Cardiac fibroblast (primary cell): ENCODE results near the gene CENPH.
"Not testable (repeated sequence)": the region's sequence is repeated elsewhere in the genome, so short reads cannot be mapped to it uniquely, and the experiment has no call there.

ENCODE experiments used
- DNase-seq, 2 donors: peaks; one replicate each; pipeline versions ENCODE4 v3.0.0 to v3.0.0-alpha.2; 2010; ENCODE audit warnings: low read depth in 2 of 2
- H3K4me3 ChIP-seq, 2 donors: replicated peaks in 1 of 2; 1 replicate in 1 of 2; 2 replicates in 1 of 2; pipeline ENCODE4 v1.5.1; 2011; ENCODE audit warnings: low read depth in 2 of 2, low read length in 2 of 2, mild to moderate bottlenecking in 2 of 2, moderate library complexity in 1 of 2
- TF ChIP-seq, protein P1 (sequence below): IDR thresholded peaks from one replicate; pipeline ENCODE4 v1.5.1; 2011; ENCODE audit warnings: low read depth, mild to moderate bottlenecking, low read length, inconsistent platforms

CENPH gene

DNA sequence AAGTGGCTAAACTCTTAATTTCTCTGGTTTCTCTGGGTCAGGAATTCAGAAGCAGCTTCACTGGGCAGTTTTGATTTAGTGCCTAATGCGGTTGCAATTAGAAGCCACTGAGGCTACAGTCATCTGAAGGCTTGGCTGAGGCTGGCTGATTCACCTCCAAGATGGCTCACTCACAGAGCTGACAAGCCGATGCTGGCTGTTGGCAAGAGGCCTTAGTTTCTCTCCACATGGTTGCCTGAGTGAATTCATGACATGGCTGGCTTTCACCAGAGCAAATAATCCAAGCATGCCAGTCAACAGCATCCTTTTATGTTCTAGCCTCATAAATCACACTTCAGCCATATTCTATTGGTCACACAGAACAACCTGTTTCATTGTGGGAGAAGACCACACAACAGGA lies 42.5 kb downstream of the CENPH start:
- no peak for DNase-seq
- TF ChIP-seq, protein P1, sequence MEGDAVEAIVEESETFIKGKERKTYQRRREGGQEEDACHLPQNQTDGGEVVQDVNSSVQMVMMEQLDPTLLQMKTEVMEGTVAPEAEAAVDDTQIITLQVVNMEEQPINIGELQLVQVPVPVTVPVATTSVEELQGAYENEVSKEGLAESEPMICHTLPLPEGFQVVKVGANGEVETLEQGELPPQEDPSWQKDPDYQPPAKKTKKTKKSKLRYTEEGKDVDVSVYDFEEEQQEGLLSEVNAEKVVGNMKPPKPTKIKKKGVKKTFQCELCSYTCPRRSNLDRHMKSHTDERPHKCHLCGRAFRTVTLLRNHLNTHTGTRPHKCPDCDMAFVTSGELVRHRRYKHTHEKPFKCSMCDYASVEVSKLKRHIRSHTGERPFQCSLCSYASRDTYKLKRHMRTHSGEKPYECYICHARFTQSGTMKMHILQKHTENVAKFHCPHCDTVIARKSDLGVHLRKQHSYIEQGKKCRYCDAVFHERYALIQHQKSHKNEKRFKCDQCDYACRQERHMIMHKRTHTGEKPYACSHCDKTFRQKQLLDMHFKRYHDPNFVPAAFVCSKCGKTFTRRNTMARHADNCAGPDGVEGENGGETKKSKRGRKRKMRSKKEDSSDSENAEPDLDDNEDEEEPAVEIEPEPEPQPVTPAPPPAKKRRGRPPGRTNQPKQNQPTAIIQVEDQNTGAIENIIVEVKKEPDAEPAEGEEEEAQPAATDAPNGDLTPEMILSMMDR, result no peak
- no peak overlapping the region for H3K4me3 ChIP-seq

DNA sequence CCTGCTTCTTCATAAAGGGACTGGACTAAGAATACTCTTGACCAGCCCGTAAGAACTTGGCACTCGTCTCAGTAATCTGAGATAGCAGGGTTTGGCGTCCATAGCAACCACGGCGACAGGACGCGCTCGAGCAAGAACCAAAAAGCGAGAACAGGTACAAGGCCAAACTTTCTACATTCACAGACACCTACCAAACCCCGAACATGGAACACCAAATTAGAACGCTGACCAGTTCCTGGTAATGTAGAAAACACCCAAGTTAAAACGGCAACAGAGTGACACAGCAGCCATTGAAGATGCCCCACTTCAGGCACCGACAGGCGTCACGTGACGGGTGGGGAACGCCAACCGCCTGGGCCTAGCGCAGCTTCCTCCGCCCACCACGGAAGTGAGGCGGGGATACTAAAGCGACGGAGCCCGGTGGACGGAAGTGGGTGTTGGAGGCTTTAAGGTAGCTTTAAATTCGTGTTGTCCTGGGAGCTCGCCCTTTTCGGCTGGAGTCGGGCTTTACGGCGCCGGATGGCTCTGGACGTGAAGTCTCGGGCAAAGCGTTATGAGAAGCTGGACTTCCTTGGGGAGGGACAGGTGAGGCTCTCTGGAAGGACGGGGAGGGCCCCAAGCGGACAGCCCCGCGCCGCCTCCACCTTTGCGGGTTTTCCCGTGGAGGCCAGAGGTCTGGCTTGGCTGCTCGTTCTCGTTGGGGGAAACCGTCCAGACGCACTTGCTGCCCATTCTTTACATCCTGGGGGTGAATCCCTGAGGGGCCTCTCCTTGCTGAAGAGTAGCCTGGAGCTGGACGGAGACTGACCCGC lies 45.3 kb downstream of the CENPH start, which contains the start of gene CDK7:
Gene CDK7, plus strand, starts transcription at position 430 of the 812 bp plus-strand sequence. Its CDS starts 90 bp downstream, at position 520.
- TF ChIP-seq, protein P1, result no peak
- DNase-seq, result peak; percentile 91 to 93
- H3K4me3 ChIP-seq, result peak within 1 kb of the TSS; percentile 75 to 93

DNA sequence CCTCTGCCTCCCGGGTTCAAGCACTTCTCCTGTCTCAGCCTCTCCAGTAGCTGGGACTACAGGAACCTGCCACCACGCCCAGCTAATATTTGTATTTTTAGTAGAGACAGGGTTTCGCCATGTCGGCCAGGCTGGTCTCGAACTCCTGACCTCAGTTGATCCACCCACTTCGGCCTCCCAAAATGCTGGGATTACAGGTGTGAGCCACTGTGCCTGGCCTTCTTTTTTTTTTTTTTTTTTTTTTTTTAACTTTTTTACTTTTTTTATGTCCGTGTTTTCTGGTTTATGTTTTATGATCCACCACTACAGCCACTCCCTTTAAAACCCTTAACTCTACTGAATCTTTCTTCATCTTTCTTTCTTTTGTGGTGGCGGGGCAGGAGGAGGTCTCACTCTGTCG lies 47.4 kb downstream of the CENPH start:
- not testable (repeated sequence) for DNase-seq, H3K4me3 ChIP-seq

DNA sequence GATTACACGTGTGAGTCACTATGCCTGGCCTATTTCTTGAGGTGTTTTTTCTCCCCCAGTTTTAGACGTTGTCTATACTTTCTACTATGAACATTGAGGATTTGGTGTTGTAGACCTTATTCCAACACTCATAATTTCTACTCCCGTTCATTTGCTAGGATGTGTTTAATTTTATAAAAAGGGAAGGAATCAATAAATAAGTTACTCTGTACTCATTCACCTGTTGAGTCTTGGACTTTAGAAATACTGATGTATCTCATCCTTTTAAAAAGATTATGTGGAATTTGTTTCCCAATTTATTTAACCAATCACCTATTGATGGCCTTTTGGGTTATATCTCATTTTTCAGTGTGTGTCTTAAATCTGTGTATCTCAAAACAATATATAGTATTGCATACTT lies 48.5 kb downstream of the CENPH start:
- TF ChIP-seq, protein P1, result no peak

DNA sequence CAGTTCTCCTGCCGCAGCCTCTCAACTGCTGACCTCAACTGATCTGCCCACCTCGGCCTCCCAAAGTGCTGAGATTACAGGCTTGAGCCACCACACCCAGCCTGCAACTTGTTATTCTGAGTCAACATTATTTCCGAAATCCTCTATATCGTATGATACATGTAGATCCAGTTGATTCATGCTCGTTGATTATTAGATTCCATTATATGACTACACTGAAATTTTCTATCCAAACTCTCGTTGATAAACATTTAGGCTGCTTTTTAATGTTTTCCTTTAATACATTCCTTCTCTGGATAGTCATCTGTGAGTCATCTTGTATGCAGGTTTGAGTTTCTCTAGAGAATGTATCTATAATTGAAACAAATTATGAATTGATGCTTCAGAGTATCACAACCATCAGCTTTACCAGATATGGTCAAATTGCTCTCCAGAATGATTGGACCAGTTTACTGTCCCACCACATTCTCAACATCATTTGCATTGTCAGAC lies 49.4 kb downstream of the CENPH start:
- H3K4me3 ChIP-seq, result no peak overlapping the region
- peak; percentile 26 to 88 for DNase-seq
- TF ChIP-seq, protein P1, result no peak

More for the DNA sequence above, 48.5 kb downstream of the CENPH start:
- H3K4me3 ChIP-seq, result no peak overlapping the region
- DNase-seq, result no peak

DNA sequence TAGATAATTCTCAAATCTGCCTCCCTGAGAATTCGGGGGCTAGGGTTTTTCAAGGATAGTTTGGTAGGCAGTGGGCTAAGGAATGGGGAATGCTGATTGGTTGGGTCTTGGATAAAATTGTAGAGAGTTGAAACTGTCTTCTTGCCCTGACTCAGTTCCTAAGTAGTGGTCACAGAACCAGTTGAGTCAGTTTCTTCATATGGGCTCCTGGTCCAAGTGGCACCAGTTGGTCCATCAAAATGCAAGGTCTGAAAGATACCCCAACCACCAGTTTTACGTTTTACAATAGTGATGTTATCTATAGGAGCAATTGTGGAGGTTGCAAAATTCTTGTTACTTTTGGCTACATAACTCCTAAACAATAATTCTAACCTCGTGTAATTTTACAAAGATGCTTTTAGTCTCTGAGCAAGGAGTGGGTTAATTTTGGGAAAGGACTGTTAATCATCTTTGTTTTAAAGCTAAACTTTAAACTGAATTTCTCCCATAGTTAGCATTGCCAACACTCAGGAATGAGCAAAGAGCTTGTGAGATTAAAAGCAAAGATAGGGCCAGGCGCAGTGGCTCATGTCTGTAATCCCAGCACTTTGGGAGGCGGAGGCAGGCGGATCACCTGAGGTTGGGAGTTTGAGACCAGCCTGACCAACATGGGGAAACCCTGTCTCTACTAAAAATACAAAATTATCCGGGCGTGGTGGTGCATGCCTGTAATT lies 53.0 kb downstream of the CENPH start:
- no peak overlapping the region for H3K4me3 ChIP-seq
- DNase-seq, result no peak
- TF ChIP-seq, protein P1, result no peak

DNA sequence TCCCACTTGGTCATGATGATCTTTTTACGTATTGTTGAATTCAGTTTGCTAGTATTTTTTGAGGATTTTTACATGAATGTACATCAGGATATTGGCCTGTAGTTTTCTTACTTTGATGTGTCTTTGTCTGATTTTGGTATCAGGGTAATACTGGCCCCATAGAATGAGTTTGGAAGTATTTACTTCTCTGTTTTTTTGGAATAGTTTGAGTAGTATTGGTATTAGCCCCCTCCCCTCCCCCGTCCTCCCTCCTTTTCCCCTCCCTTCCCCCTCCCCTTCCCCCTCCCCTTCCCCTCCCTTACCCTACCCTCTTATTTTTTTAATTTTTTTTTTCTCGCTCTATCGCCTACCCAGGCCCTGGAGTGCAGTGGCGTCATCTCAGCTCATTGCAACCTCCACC lies 55.6 kb downstream of the CENPH start:
- no peak overlapping the region for H3K4me3 ChIP-seq
- DNase-seq, result no peak
- TF ChIP-seq, protein P1, result no peak
